Sigmoid colon (tissue), 4 donors: ENCODE data around the gene GALNT14.

Experiments
- CTCF ChIP-seq, 4 experiments: fragments of 450-650 bp in 3 of 4; fragments of 200-600 bp in 1 of 4; IDR thresholded peaks; one replicate each; pipeline ENCODE4 v1.5.1; 2016 to 2019; ENCODE audit warnings: antibody characterized with exemption in 4 of 4, mild to moderate bottlenecking in 3 of 4, moderate library complexity in 2 of 4
- EP300 ChIP-seq, 4 donors: sonication (generic); formaldehyde crosslinking; IDR thresholded peaks; one replicate each; pipeline ENCODE4 v1.6.1; 2017; ENCODE audit warnings: antibody characterized with exemption in 4 of 4
- POLR2A ChIP-seq, 2 donors: fragments of 450-650 bp; IDR thresholded peaks; one replicate each; pipeline ENCODE4 v1.6.1; 2016; ENCODE audit warnings: antibody characterized with exemption in 2 of 2, mild to moderate bottlenecking in 2 of 2, moderate library complexity in 2 of 2
- POLR2AphosphoS5 ChIP-seq, 4 donors: sonication (generic); formaldehyde crosslinking; IDR thresholded peaks; one replicate each; pipeline ENCODE4 v1.6.1; 2017; ENCODE audit warnings: antibody characterized with exemption in 4 of 4

- TF ChIP-seq POLR2A (IDR thresholded peaks at IDR 0.05) (no peak), CTCF (IDR thresholded peaks at IDR 0.05) (no peak), POLR2AphosphoS5 (IDR thresholded peaks at IDR 0.05) (no peak), EP300 (IDR thresholded peaks at IDR 0.05) (no peak)
Measured at GRCh38 chr2:31086590-31086989, 51.6 kb downstream of the GALNT14 start.
